UCSD-AML1 (cell line): ENCODE measurements around the gene ADARB2.

Source experiments
- DNase-seq: peaks from one replicate; lab custom pipeline; 2025; ENCODE audit not compliant: unreplicated experiment; lab: John Stamatoyannopoulos, UW

The ADARB2 gene

DNA sequence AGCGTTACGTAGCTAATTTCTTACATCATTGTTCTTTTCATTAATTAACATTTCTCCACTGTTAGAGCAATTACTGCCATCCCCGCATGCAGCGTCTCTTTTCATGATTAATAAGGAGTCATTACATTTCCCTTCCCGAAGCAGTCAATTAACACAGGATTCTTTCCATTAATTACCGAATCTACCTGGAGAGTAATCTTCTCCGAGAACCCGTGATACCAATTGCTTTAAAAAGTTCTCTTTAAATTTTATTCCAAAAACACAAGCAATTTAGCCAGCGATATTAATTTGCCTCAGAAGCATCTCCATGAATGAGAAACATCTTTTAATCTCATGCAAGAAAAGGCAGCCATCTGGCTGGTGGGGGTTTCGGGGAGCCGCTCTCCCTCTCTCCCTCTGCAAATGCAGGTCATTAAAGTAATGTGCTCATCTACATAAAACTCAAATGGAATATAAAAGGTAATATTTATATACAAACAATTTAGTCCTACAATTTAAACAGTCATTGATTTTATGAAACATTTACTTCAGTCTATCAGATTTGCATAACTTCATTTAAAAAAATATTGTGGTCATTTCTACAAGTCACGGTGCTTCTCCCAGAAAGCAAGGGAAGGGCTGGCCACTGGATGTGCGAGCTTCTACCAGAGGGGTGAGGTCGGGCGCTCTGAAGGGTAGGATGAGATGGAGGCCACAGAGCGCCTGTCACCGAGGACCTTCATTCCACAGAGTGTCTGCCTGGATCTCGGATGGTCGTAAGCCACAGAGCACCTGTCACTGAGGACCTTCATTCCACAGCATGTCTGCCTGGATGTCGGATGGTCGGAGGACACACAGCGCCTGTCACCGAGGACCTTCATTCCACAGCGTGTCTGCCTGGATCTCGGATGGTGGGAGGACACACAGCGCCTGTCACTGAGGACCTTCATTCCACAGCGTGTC lies 536.2 kb downstream of the ADARB2 start:
- DNase-seq = no peak

DNA sequence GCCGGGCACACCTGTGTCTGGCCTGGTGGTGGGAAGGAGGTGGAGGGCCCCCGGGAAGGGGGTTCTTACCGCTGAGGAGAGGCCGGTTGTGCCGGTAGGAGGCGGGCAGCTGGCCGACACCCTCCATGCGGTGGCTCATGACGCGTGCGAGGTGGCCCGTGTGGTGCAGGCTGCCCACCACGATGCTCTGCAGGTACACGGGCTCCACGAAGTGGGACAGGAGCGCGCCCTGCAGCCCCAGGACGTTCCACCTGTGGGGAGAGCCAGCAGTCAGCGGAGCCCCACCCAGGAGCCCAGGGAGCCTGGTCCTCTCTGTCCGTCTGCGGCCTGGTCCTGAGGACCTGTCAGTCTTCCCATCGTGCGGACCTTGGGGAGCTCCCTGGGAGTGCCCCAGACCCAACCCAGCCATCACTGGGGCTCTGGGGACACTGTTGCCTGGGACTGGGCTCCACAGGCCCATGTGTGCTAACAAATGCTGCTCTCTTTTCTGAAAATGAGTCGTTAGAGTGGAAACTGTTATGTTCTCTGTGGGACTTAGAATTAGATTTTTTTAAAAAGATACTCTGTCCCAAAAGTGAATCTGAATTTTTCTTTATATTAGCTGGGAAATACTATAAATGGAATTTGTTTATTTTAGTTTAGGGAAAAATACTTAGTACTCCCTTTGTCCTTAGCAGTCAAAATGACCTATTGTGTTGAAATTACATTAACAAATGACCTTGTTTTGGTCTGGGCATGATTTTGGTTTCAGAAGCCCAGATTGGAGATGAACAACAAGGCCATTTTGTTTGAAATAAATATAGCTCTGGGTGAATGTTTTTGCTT lies 537.2 kb downstream of the ADARB2 start:
- no peak for DNase-seq

DNA sequence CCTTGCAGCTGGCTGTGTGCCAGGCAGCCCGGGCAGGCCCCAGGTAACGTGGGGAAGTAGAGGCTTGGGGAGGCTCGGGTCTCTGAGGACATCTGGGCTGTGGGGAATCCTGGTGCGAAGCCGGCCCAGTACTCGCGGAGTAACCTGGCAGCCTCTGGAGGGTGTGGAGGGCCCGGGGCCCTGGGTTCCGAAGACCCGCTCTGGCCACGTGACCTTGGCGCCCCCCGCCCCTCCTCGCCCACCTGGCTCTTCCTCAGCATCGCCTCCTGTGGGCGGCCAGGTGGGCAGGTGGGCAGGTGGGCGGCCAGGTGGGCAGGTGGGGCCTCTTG lies 538.0 kb downstream of the ADARB2 start:
- no peak for DNase-seq

DNA sequence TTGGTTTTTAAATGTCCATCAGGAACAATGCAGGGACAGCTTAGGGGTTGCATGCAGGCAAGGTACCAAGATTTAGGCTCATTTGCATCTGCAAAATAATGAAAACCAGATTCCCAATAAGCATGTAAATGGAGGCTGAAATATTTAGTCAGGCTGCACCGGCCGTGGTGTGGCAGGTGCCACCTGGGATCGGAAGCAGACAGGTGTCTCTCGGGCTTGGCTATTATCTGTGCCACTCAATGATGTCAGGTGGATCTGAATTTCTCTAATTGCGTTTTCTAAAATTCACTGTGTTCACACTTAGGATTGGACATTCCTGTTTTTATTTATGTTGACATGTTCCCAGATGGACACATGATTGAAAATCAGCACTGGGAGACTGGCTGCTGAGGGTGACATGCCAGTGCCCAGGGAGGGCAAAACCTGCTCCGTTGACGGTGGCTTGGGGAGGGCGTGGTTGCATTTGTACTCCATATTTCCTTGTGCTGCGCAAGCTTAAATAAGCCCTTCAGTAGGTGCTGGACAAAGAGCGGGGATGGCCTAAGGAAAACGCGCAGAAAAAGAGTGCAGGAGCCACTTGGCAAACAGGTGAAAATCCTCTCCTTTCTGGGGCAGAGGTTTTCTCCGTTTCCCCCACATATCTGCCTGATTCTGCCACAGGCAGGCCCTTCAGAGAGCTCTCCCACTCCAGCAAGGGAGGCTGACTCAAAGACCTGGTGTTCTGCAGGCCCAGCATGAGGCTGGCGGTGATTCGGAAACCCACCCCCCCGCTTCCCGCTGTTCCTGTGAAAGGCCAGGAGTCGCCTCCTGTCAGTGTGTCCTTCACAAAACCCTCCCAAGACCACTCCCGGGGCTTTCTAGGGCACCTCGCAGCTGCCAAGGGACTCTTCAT lies 538.6 kb downstream of the ADARB2 start:
- no peak for DNase-seq

DNA sequence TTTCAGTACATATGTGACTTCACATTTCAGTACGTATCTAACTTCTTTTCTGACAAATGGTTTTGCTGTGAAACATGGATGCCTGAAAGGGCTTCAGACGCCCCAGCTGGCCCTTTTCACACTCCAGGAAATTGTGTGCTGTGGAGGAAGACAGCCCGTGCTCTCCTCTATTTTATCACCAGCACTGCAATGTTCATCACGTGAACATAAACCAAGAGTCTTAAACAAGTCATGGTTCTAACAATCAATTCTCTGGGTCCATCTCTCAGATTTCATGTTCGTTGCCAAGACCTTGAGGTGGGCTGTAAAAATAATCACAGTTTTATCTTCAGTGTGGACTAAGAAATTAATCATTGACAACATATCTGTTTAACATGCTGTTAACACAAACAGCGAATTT lies 539.9 kb downstream of the ADARB2 start:
- no peak for DNase-seq

DNA sequence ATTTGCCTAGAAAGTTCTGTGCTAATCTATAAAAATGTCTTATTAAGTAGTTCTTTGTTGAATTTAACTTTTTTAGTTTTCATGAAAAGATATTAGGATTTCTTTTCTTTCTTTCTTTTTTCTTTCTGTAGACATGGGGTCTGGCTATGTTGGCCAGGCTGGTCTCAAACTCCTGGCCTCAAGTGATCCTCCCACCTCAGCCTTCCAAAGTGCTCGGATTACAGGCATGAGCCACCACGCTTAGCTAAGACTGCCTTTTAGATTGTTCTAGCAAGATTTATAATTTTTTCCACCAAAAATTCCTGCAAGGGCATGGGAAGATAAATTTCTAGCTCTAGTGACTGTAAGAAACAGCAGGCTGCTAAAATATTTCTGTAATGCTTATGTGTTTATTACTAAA lies 540.7 kb downstream of the ADARB2 start:
- no peak for DNase-seq

DNA sequence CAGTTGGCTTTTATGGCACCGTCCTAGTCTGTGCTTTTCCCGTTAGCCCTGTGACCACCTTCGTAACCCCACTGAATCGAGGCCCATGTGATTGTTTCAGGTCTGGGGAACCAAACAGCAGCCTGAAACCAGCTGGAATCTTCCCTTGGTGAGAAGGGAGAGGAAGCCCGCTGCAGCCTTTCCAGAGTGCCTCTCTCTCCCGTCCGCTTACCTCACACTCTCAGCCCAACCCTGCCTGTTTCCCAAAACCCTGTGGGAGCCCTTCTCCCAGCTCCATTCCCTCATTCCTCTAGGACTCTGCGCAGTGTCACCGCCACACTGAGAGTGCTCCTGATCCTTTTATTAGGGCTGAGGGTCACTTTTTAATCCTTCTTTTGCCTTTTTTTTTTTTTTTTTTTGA lies 541.5 kb downstream of the ADARB2 start:
- DNase-seq = no peak

DNA sequence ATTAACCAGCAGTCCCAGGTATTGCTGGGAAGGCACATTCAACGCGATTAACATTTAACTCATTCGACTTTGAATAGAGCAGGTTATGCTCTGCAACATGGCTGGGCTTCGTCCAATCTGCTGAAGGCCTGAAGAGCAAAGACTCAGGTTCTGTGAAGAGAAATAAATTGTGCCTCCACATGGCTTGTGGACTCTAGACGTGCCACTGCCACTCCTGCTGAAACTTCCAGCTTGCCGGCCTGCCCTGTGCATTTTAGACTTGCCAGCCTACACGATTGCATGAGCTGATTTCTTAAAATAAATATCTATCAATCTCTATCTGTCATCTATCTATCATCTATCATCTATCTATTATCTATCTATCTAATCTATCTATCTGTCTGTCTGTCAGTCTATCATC lies 543.2 kb downstream of the ADARB2 start:
- no peak for DNase-seq

DNA sequence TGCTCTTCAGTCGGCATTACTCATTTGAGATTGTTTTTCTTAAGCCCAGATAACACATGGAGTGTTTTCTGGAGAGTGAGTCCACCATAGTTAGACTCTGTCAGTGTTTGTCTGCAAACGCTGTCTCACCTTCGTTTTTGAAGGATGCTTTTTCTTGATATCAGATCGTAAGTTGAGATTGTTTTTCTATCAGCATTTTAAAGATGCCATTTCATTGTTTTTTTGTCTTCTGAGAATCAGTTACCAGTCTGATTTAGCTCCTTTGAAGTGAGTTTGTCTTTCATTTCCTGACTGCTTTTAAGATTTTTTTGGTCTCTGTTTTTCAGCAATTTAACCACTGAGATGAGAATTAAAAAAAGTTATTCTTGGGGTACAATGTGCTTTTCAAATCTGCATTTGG lies 543.8 kb downstream of the ADARB2 start:
- DNase-seq = no peak

DNA sequence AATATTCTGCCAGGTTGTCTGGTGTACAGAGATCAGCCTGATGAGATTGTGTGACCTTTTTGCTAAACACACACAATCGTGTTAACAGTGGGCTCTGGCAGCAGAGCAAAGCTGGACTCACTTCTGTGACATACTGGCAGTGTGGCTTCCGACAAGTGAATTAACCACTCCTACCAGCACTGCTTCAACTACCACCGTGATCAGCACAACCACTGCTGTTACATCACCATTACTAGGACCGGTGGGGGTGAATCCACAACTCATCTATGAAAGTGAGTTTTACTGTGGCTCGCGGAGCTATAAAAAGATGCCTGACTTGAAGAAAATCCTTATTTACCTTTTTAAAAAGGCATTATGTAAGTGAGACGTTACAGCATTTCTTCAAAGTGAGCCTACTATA lies 545.6 kb downstream of the ADARB2 start:
- DNase-seq = no peak

DNA sequence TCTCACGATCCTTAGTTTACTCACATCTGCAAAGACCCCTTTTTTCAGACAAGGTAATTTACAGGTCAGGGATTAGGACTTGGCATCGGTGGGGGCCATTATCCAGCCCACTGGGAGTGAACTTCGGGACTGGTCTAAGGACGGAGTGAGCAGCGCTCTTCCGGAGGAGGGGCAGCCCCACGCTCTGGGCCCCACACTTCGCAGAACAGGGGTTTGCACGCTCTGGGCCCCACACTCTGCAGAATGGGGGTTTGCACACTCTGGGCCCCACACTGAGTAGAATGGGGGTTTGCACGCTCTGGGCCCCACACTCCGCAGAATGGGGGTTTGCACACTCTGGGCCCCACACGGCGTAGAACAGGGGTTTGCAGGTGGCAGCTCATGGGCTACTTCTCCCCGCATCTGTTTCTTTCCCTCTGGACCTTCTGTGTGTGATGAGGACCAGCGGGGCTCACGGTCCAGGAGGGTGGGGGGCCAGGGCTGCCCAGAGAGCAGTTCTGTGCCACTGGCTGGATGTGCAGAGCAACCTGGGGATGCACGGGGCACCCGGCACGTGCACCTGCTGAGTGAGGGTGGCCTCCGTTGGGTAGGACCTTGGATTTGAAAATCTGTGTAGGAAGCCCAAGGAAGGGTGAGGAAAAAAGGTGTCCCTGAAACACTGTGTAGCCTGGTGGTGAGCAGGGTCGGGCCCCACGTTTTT lies 546.4 kb downstream of the ADARB2 start:
- no peak for DNase-seq

DNA sequence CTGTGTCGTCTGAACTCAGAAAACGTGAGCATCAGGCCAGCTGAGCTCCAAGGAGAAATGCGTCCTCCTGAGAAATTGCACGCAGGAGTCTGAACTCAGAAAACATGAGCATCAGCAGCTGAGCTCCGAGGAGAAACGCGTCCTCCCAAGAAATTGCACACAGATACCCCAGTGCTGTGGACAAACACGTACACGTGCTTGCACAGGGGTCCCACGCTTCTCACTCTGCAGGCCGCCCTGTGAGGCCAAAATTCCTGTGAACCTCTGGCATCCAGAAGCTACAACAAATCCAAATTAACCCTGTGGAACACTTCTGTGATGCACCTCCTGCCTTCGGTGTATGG lies 547.3 kb downstream of the ADARB2 start:
- DNase-seq = no peak

DNA sequence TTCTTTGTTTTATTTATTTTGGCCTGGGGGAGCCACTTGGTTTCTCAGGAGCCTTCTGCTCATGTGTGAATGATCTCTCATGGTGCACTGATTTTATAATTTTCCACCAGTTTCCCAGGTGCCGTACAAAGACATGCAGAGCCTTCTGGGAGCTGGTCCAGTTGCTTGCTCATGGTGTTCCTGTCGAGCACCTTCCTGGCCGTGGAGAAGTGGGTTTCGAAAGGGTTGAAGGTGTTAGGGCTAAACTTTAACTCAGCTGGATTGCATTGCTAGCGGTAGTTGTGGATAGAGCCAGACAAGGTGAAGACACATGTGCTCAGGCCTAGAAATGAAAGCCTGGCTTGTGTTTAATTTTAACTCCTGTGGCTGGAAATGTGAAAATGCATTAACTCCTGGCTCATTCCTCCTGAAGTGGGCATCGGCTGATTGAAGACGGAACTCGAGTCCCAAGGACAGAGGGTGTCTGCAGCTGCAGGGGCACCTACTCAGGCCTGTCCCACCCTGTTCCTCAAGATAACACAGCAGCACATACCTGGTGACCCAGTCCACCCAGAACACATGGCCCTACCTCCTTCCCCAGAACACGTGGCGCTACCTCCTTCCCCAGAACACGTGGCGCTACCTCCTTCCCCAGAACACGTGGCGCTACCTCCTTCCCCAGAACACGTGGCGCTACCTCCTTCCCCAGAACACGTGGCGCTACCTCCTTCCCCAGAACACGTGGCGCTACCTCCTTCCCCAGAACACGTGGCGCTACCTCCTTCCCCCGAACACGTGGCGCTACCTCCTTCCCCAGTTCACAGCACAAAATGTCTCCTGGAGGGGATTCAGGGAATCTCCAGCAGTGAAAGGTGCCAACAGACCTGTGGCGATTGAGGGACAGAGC lies 547.9 kb downstream of the ADARB2 start:
- no peak for DNase-seq

DNA sequence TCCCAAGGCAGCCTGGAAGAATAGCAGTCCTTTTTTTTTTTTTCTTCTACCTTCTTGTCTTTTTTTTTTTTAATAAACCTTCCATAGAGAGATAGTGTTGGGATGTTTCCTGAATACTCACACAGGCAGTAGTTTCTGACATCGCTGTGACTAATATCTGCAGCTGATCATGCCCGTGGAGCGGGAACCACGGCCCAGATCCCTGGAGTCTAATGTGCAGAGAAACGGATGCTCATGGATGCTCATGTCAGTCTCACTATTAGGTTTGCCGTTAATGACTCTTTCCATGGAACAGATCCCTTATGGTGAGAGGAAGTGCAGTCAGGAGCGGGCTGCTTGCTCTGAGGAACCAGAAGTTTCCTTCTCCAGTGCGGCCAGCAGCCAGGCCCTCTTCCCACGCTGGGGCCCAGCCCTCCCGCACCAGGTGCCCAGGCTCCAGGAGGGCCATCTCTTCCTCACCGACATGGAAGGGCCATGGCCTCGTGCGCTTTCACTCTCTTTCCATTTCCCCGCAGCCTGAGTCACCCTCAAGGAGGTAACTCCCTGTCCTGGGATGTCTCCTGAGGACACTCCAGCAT lies 548.7 kb downstream of the ADARB2 start:
- no peak for DNase-seq

DNA sequence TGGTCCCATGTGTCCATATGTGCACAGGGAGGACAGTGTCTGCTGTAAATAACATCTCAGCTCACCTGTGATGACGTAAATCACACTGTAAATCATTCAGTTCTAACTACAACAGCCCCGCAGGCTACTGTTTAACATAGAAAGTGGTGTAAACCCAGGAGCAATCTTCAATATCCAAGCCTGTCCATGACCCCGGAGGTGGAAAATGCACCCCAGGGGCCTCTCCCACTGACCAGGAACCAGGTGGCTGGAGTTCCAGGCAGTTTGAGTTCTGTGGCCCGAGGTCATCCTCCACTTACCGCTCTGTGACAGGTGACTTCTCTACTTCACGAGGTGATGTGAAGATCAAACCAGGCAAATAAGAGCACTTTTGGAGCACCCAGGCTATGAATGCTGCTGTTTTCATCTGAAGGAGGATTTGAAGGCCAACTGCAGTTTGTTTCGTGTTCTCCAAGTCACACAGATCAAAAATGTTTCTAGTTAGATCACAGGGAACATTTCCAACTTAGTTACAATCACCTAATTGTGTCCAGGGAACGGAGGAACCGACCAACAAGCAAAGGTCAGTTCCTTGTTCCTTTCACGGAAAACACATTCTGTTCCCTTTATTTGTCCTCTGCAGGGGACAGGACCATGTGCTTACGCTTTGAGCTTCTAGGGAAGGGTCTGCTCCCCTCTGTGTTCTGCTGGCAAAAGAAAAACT lies 549.3 kb downstream of the ADARB2 start:
- no peak for DNase-seq

DNA sequence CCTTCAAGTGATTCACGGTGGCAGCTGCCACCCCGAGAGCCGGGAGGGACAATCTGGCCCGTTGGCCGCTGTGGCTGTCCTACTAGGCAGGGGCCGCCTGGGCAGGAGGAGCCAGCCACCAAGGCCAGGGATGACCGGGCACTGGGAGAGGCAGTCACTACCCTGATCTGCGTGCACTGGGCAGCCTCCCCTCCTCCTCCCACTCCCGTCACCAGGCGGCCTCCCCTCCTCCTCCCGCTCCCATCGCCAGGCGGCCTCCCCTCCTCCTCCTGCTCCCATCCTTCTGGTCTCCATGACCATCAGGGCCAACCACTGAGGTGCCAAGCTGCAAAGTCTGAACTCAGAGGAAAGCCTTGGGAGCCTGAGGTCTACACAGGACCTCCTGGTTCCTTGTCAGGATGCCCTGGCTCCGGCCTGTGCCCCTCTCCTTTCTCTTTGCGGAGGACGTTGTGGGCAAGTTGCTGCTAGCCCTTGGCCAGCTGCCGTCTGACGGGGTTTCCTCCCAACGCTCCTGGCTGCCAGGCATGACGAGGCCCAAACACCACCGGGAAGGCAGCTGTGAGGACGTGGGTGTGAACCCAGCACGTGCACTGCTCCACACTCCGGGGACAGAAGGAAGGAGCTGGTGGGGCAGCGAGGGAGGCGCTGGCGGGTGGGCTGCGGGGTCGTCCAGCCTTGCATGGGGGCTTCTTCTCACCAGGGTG lies 550.0 kb downstream of the ADARB2 start:
- no peak for DNase-seq

DNA sequence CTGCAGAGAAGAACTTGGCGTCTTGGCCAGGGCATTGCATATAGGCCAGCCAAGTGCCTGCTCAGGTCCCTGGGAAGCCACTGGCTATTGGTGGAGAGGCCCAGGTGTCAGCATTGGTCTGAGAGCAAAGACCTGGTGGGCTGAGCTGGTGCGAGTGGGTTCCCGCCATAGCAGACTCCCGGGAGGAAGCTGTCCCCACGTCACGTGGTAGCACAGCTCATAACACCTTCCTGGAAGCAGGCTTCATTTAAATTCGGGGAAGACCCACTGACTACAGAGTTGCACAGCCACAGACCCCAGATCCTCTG lies 550.7 kb downstream of the ADARB2 start:
- DNase-seq = no peak

DNA sequence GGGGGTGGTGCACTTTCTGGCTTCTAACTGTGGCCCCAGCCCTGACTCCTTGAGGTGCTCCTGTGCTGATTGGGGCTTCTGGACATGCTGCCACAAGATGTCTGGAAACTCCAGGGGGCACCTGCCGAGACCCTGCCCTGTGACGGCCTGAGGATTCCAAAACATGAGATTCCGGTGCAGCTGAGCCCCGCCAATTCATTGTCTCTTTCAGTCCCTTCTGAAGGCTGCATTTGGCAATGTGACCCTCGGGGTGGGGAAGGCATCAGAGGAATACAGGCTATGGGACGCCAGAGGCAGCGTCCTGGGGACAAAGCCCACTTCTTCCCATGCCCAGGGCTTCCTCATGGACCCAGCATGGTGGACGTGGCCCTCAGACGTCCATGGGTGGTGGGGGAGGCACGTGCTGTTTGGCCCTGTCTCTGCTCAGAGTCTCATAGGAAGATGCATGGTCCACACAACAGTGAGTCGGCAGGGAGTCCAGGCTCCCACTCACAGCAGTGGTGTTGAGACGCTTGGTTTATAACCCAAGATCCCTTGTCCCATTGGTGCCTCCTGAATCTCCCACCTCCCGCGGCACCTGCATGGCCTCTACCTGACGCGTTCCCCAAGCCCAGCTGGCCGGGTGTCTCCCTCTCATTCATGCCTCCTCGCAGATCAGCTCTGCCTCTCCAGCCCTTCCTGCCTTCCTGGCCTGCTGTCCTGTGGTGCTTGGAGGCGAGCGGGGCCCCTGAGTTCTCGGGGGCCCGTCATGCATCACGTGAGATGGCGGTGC lies 551.2 kb downstream of the ADARB2 start:
- no peak for DNase-seq
